ENCODE results near the gene PXYLP1.

PXYLP1 gene

DNA sequence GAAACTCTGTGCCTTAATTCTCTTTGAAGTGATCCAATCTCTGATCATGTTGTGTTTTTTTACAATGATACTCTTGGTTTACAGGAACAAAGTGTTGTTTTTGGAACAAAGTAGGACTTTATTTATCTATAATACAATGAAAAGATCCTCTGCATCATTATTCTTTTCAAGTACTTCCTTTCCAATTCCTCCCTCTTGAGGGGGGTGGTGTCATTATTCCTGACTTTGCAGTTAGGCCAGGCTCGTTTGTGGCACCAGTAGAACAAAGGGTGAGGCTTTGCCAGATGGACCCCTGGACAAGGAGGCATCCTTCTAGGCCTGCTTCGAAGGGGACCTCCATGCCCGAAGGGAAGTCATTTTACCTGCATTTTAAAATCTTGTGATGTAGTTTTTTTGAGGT lies 95.0 kb downstream of the PXYLP1 start:
- Histone ChIP-seq H3K4me3 (ENCODE audit: low read depth, low read length) (no peak overlapping the region), H3K27me3 (ENCODE audit: control insufficient read depth, insufficient read depth, low read length) (no peaks in the 10 kb centered on the region), H2AFZ (no peak overlapping the region), H3K9me3 (ENCODE audit: control insufficient read depth, low read length) (no peaks in the 10 kb centered on the region), H3K9ac (no peak overlapping the region), H3K27ac (no peak overlapping the region), H3K79me2 (no peaks in the 10 kb centered on the region), H3K4me2 (ENCODE audit: low read length) (no peak overlapping the region), H3K36me3 (ENCODE audit: control insufficient read depth, insufficient read depth, low read length) (no peaks in the 10 kb centered on the region), H3K4me1 (no peaks in the 10 kb centered on the region)
- no peak for TF ChIP-seq CTCF (IDR thresholded peaks at IDR 0.05)

- no peak overlapping the region for H3K9ac ChIP-seq
- H3K9me3 ChIP-seq (ENCODE audit: control insufficient read depth, low read length), result no peaks in the 10 kb centered on the region
- H3K36me3 ChIP-seq (ENCODE audit: control insufficient read depth, insufficient read depth, low read length), result no peaks in the 10 kb centered on the region
- H3K4me1 ChIP-seq, result no peaks in the 10 kb centered on the region
- H3K27me3 ChIP-seq (ENCODE audit: control insufficient read depth, insufficient read depth, low read length), result no peaks in the 10 kb centered on the region
- no peak for TF ChIP-seq CTCF (IDR thresholded peaks at IDR 0.05)
- H3K4me3 ChIP-seq (ENCODE audit: low read depth, low read length), result no peak overlapping the region
- H3K79me2 ChIP-seq, result no peaks in the 10 kb centered on the region
- H2AFZ ChIP-seq, result no peak overlapping the region
- no peak overlapping the region for H3K27ac ChIP-seq
- H3K4me2 ChIP-seq (ENCODE audit: low read length), result no peak overlapping the region
Measured at GRCh38 chr3:141328286-141329166, 96.9 kb downstream of the PXYLP1 start.

DNA sequence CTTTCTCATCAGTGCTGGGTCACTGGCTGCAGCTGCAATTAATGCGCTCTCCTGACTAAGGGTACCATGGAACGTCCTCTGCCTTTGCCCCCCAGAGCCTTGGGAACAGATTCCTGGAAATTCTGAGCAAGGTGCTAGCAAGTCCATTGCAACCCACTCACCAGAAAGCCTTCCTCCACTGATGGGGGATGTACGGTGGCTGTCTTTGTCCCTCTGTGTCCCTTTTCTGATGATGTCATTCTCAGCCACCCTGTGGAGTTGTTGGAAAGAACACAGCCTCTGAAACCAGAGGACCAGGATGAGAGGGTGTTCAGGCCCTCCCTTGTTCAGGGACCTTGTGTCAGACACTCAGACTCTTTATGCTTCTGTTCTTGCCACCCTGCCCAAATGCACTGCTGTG lies 98.6 kb downstream of the PXYLP1 start:
- H3K9ac ChIP-seq, result no peak overlapping the region
- H3K4me3 ChIP-seq (ENCODE audit: low read depth, low read length), result no peak overlapping the region
- H2AFZ ChIP-seq, result no peak overlapping the region
- no peaks in the 10 kb centered on the region for H3K36me3 ChIP-seq (ENCODE audit: control insufficient read depth, insufficient read depth, low read length)
- H3K4me1 ChIP-seq, result no peaks in the 10 kb centered on the region
- no peaks in the 10 kb centered on the region for H3K79me2 ChIP-seq
- H3K4me2 ChIP-seq (ENCODE audit: low read length), result no peak overlapping the region
- H3K9me3 ChIP-seq (ENCODE audit: control insufficient read depth, low read length), result no peaks in the 10 kb centered on the region
- TF ChIP-seq CTCF (IDR thresholded peaks at IDR 0.05), result no peak
- no peaks in the 10 kb centered on the region for H3K27me3 ChIP-seq (ENCODE audit: control insufficient read depth, insufficient read depth, low read length)
- H3K27ac ChIP-seq, result no peak overlapping the region

- H3K4me1 ChIP-seq, result no peaks in the 10 kb centered on the region
- no peak overlapping the region for H3K27ac ChIP-seq
Measured at GRCh38 chr3:141330718-141331376, 99.2 kb downstream of the PXYLP1 start.

More at GRCh38 chr3:141330718-141331376, 99.2 kb downstream of the PXYLP1 start:
- TF ChIP-seq CTCF (IDR thresholded peaks at IDR 0.05), result no peak
- Histone ChIP-seq H3K9ac (no peak overlapping the region), H3K4me3 (ENCODE audit: low read depth, low read length) (no peak overlapping the region), H2AFZ (no peak overlapping the region), H3K9me3 (ENCODE audit: control insufficient read depth, low read length) (no peaks in the 10 kb centered on the region), H3K27me3 (ENCODE audit: control insufficient read depth, insufficient read depth, low read length) (no peaks in the 10 kb centered on the region), H3K36me3 (ENCODE audit: control insufficient read depth, insufficient read depth, low read length) (no peaks in the 10 kb centered on the region), H3K4me2 (ENCODE audit: low read length) (no peak overlapping the region), H3K79me2 (no peaks in the 10 kb centered on the region)

Measured in parathyroid adenoma (tissue), 2 donors.